ENCODE results near the gene RSPH3.

- TF ChIP-seq, protein P1, sequence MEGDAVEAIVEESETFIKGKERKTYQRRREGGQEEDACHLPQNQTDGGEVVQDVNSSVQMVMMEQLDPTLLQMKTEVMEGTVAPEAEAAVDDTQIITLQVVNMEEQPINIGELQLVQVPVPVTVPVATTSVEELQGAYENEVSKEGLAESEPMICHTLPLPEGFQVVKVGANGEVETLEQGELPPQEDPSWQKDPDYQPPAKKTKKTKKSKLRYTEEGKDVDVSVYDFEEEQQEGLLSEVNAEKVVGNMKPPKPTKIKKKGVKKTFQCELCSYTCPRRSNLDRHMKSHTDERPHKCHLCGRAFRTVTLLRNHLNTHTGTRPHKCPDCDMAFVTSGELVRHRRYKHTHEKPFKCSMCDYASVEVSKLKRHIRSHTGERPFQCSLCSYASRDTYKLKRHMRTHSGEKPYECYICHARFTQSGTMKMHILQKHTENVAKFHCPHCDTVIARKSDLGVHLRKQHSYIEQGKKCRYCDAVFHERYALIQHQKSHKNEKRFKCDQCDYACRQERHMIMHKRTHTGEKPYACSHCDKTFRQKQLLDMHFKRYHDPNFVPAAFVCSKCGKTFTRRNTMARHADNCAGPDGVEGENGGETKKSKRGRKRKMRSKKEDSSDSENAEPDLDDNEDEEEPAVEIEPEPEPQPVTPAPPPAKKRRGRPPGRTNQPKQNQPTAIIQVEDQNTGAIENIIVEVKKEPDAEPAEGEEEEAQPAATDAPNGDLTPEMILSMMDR (IDR thresholded peaks at IDR 0.05), result no peak
- TF ChIP-seq POLR2A (IDR thresholded peaks at IDR 0.05), result no peak
Measured at GRCh38 chr6:159043251-159043650, 43.2 kb upstream of the RSPH3 start.
